GM12878 (cell line): Measurements from ENCODE around the gene SBF2. TPM values are rescaled to one million over a fixed set of nuclear protein-coding genes. Genes with fewer than 3 reads are reported as not detected.

Experiments used
- BACH1 ChIP-seq: fragments of 450-650 bp; IDR thresholded peaks from 2 replicates; pipeline ENCODE4 v1.6.1; 2017; ENCODE audit warnings: mild to moderate bottlenecking, borderline replicate concordance
- BHLHE40 ChIP-seq, 2 experiments: fragments of 450-650 bp in 1 of 2; IDR thresholded peaks; 2 replicates each; pipeline ENCODE4 v1.6.1; 2011 to 2017; ENCODE audit warnings: low read depth in 2 of 2, borderline replicate concordance in 1 of 2, improper control_type of control experiment in 1 of 2, low read length in 1 of 2, mild to moderate bottlenecking in 1 of 2
- CREB1 ChIP-seq: IDR thresholded peaks from 2 replicates; pipeline ENCODE4 v1.6.1; 2012; ENCODE audit warnings: low read depth, mild to moderate bottlenecking, inconsistent platforms
- EZH2 ChIP-seq: IDR thresholded peaks from 2 replicates; pipeline ENCODE4 v1.6.1; 2012; ENCODE audit warnings: low read depth, mild to moderate bottlenecking, control low read depth, inconsistent platforms, low read length, borderline replicate concordance; ENCODE audit not compliant: control insufficient read depth
- HCFC1 ChIP-seq: fragments of 150-350 bp; IDR thresholded peaks from 2 replicates; pipeline ENCODE4 v1.6.1; 2014; ENCODE audit warnings: low read length
- IKZF1 ChIP-seq: fragments of 450-650 bp; conservative IDR thresholded peaks from 2 replicates; pipeline ENCODE4 v1.6.1; 2017; ENCODE audit warnings: antibody characterized with exemption, mild to moderate bottlenecking
- IRF4 ChIP-seq: IDR thresholded peaks from 2 replicates; pipeline ENCODE4 v1.6.1; 2011; ENCODE audit warnings: low read depth, low read length
- KAT2A ChIP-seq: conservative IDR thresholded peaks from 2 replicates; pipeline ENCODE4 v1.6.1; 2011; ENCODE audit warnings: low read depth, low read length; ENCODE audit not compliant: control insufficient read depth
- LARP7 ChIP-seq: fragments of 450-650 bp; IDR thresholded peaks from 2 replicates; pipeline ENCODE4 v1.6.1; 2017; ENCODE audit warnings: mild to moderate bottlenecking
- MEF2B ChIP-seq: fragments of 450-650 bp; IDR thresholded peaks from 2 replicates; pipeline ENCODE4 v1.6.1; 2018; ENCODE audit warnings: mild to moderate bottlenecking, moderate library complexity; ENCODE audit not compliant: partially characterized antibody, poor library complexity, severe bottlenecking
- MYC ChIP-seq: IDR thresholded peaks from 2 replicates; pipeline ENCODE4 v1.6.1; 2011; ENCODE audit warnings: mild to moderate bottlenecking, low read length, moderate library complexity, inconsistent platforms; ENCODE audit not compliant: insufficient read depth, insufficient replicate concordance, insufficient read length, severe bottlenecking
- NFXL1 ChIP-seq: fragments of 450-650 bp; IDR thresholded peaks from 2 replicates; pipeline ENCODE4 v1.6.1; 2017; ENCODE audit warnings: antibody characterized with exemption, mild to moderate bottlenecking, borderline replicate concordance
- PAX5 ChIP-seq: IDR thresholded peaks from 2 replicates; pipeline ENCODE4 v1.6.1; 2011; ENCODE audit warnings: low read depth, low read length, borderline replicate concordance
- SMAD5 ChIP-seq: IDR thresholded peaks from 2 replicates; pipeline ENCODE4 v1.6.1; 2016; ENCODE audit warnings: antibody characterized with exemption, low read depth
- SP1 ChIP-seq: IDR thresholded peaks from one replicate; pipeline ENCODE4 v1.6.1; 2011; ENCODE audit warnings: low read depth, low read length
- SPI1 ChIP-seq: IDR thresholded peaks from 2 replicates; pipeline ENCODE4 v1.6.1; 2011; ENCODE audit warnings: low read depth, mild to moderate bottlenecking, low read length, moderate library complexity, borderline replicate concordance; ENCODE audit not compliant: insufficient read depth
- STAT1 ChIP-seq: fragments of 450-650 bp; conservative IDR thresholded peaks from 2 replicates; pipeline ENCODE4 v1.6.1; 2014; ENCODE audit warnings: antibody characterized with exemption, mild to moderate bottlenecking
- TARDBP ChIP-seq: IDR thresholded peaks from 2 replicates; pipeline ENCODE4 v1.6.1; 2016; ENCODE audit warnings: borderline replicate concordance
- TCF12 ChIP-seq: IDR thresholded peaks from 2 replicates; pipeline ENCODE4 v1.6.1; 2011; ENCODE audit warnings: low read depth, mild to moderate bottlenecking, low read length
- YBX1 ChIP-seq: fragments of 450-650 bp; IDR thresholded peaks from 2 replicates; pipeline ENCODE4 v1.6.1; 2016; ENCODE audit warnings: antibody characterized with exemption
- YY1 ChIP-seq: IDR thresholded peaks from 2 replicates; pipeline ENCODE4 v1.6.1; 2011; ENCODE audit warnings: low read depth, mild to moderate bottlenecking, low read length
- ZNF24 ChIP-seq: fragments of 450-650 bp; IDR thresholded peaks from 2 replicates; pipeline ENCODE4 v1.6.1; 2017; ENCODE audit warnings: antibody characterized with exemption, mild to moderate bottlenecking
- ZNF622 ChIP-seq: fragments of 450-650 bp; IDR thresholded peaks from 2 replicates; pipeline ENCODE4 v1.6.1; 2017; ENCODE audit warnings: mild to moderate bottlenecking, inconsistent platforms
- ZZZ3 ChIP-seq: IDR thresholded peaks from 2 replicates; pipeline ENCODE4 v1.6.1; 2011; ENCODE audit warnings: low read depth; ENCODE audit not compliant: control insufficient read depth, insufficient read length
- polyA plus RNA-seq, 11 experiments: library from polyadenylated mRNA; depleted of rRNA in 4 of 11; unstranded in 6 of 11; stranded (reverse) in 5 of 11; fragments of >200 nt; fragmentation: Nextera tagmentation in 4 of 11; fragmentation: Illumina TruSeq in 1 of 11; extraction: Ambion mirVana in 4 of 11; extraction: Trizol in 1 of 11; gene quantifications; 1 replicate in 1 of 11; 2 replicates in 10 of 11; pipeline versions ENCODE4 v1.2.1 to v1.2.3, GENCODE V29; 2011 to 2016; ENCODE audit warnings: inconsistent platforms in 2 of 11, missing spikeins in 2 of 11, low read depth in 1 of 11
- total RNA-seq, 4 experiments: library from RNA; depleted of rRNA in 3 of 4; stranded (reverse); fragments of >200 nt in 3 of 4; fragmentation: Illumina TruSeq in 1 of 4; extraction: Trizol in 1 of 4; gene quantifications; 2 replicates each; pipeline versions ENCODE4 v1.2.1 to v1.2.3, GENCODE V29; 2013 to 2021
- TF ChIP-seq, protein P1 (sequence below): fragments of 450-650 bp; IDR thresholded peaks from 2 replicates; pipeline ENCODE4 v1.6.1; 2016; ENCODE audit warnings: mild to moderate bottlenecking
- TF ChIP-seq, protein P2 (sequence below): fragments of 450-650 bp; IDR thresholded peaks from 2 replicates; pipeline ENCODE4 v1.6.1; 2017; ENCODE audit warnings: mild to moderate bottlenecking

SBF2 gene
- total and polyA plus RNA-seq, 10 of the 15 experiments (the other 5 are each of a cell fraction or from before 2014, with no cell fraction given), result 0.24 to 2.3 (median 1.1) TPM

DNA sequence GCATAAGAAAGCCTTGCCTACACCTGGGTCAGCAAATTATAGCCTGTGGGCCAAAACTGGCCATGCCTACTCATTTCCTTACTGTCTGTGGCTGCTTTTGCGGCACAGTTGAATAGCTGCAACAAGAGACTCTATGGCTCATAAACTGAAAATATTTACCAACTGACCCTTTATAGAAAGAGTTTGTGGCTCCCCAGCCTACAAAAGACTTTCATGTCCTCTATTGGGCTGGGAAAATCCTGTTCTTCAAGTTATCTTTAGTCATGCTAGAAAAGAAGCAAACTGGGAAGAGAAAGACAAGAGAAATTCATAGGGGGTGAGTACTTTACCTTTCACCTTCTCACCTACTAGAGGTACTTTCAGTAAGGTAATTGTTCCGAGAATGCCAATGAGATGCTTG is 455.1 kb downstream of the SBF2 start (continued):
- TF ChIP-seq MEF2B (peak; percentile 25), TCF12 (no peak), CREB1 (no peak), STAT1 (no peak), ZNF622 (no peak), LARP7 (no peak), ZZZ3 (no peak), SPI1 (no peak), PAX5 (no peak), ZNF24 (no peak), HCFC1 (no peak), IRF4 (peak; percentile 75), BHLHE40 (IDR thresholded peaks at IDR 0.05; ENCODE audit: borderline replicate concordance in 1 of 2, low read depth in 2 of 2, low read length in 1 of 2) (no peak), EZH2 (no peak), NFXL1 (no peak), SP1 (no peak), TARDBP (no peak), SMAD5 (no peak), IKZF1 (peak; percentile 59), MYC (no peak), YBX1 (no peak), YY1 (no peak), BACH1 (no peak), KAT2A (no peak)
- TF ChIP-seq, protein P1, sequence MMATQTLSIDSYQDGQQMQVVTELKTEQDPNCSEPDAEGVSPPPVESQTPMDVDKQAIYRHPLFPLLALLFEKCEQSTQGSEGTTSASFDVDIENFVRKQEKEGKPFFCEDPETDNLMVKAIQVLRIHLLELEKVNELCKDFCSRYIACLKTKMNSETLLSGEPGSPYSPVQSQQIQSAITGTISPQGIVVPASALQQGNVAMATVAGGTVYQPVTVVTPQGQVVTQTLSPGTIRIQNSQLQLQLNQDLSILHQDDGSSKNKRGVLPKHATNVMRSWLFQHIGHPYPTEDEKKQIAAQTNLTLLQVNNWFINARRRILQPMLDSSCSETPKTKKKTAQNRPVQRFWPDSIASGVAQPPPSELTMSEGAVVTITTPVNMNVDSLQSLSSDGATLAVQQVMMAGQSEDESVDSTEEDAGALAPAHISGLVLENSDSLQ, result no peak
- TF ChIP-seq, protein P2, sequence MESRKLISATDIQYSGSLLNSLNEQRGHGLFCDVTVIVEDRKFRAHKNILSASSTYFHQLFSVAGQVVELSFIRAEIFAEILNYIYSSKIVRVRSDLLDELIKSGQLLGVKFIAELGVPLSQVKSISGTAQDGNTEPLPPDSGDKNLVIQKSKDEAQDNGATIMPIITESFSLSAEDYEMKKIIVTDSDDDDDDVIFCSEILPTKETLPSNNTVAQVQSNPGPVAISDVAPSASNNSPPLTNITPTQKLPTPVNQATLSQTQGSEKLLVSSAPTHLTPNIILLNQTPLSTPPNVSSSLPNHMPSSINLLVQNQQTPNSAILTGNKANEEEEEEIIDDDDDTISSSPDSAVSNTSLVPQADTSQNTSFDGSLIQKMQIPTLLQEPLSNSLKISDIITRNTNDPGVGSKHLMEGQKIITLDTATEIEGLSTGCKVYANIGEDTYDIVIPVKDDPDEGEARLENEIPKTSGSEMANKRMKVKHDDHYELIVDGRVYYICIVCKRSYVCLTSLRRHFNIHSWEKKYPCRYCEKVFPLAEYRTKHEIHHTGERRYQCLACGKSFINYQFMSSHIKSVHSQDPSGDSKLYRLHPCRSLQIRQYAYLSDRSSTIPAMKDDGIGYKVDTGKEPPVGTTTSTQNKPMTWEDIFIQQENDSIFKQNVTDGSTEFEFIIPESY, result no peak
